ENCODE measurements around the gene PFDN4.
"Not testable (repeated sequence)": the region's sequence is repeated elsewhere in the genome, so short reads cannot be mapped to it uniquely, and the experiment has no call there.

Gene PFDN4

GRCh38 chr20:54221353-54221752 lies 13.5 kb downstream of the PFDN4 start:
- H3K36me3 ChIP-seq (ENCODE audit: control insufficient read depth, insufficient read depth, low read length), result no peaks in the 10 kb centered on the region
- no peaks in the 10 kb centered on the region for H3K79me2 ChIP-seq
- no peak for TF ChIP-seq CTCF (IDR thresholded peaks at IDR 0.05)
- H3K9me3 ChIP-seq (ENCODE audit: control insufficient read depth, low read length), result no peaks in the 10 kb centered on the region
- no peak overlapping the region for H3K4me2 ChIP-seq (ENCODE audit: low read length)
- H3K27me3 ChIP-seq (ENCODE audit: control insufficient read depth, insufficient read depth, low read length), result no peaks in the 10 kb centered on the region
- H3K4me1 ChIP-seq, result peaks cover 14% of the 10 kb centered on the region
- H3K27ac ChIP-seq, result no peak overlapping the region
- no peak overlapping the region for H2AFZ ChIP-seq
- H3K9ac ChIP-seq, result no peak overlapping the region
- no peak overlapping the region for H3K4me3 ChIP-seq (ENCODE audit: low read depth, low read length)

- no peak for TF ChIP-seq CTCF (IDR thresholded peaks at IDR 0.05)
- no peaks in the 10 kb centered on the region for H3K36me3 ChIP-seq (ENCODE audit: control insufficient read depth, insufficient read depth, low read length)
- no peaks in the 10 kb centered on the region for H3K79me2 ChIP-seq
These were observed 14.4 kb downstream of the PFDN4 start for GRCh38 chr20:54221996-54222890.

GRCh38 chr20:54223285-54223684 lies 15.4 kb downstream of the PFDN4 start:
- H2AFZ ChIP-seq, result no peak overlapping the region
- no peak overlapping the region for H3K9ac ChIP-seq
- no peaks in the 10 kb centered on the region for H3K79me2 ChIP-seq
- H3K27me3 ChIP-seq (ENCODE audit: control insufficient read depth, insufficient read depth, low read length), result no peaks in the 10 kb centered on the region
- no peak overlapping the region for H3K4me3 ChIP-seq (ENCODE audit: low read depth, low read length)
- no peaks in the 10 kb centered on the region for H3K36me3 ChIP-seq (ENCODE audit: control insufficient read depth, insufficient read depth, low read length)
- no peaks in the 10 kb centered on the region for H3K9me3 ChIP-seq (ENCODE audit: control insufficient read depth, low read length)
- H3K27ac ChIP-seq, result no peak overlapping the region
- peaks cover 14% of the 10 kb centered on the region for H3K4me1 ChIP-seq
- no peak overlapping the region for H3K4me2 ChIP-seq (ENCODE audit: low read length)
- TF ChIP-seq CTCF (IDR thresholded peaks at IDR 0.05), result no peak

More at GRCh38 chr20:54221996-54222890, 14.4 kb downstream of the PFDN4 start:
- Histone ChIP-seq H3K27me3 (ENCODE audit: control insufficient read depth, insufficient read depth, low read length) (no peaks in the 10 kb centered on the region), H3K4me1 (peaks cover 14% of the 10 kb centered on the region), H3K4me3 (ENCODE audit: low read depth, low read length) (no peak overlapping the region), H3K4me2 (ENCODE audit: low read length) (no peak overlapping the region), H3K9me3 (ENCODE audit: control insufficient read depth, low read length) (no peaks in the 10 kb centered on the region), H3K27ac (no peak overlapping the region), H3K9ac (no peak overlapping the region), H2AFZ (no peak overlapping the region)

- no peak overlapping the region for H3K9ac ChIP-seq
- H3K36me3 ChIP-seq (ENCODE audit: control insufficient read depth, insufficient read depth, low read length), result no peaks in the 10 kb centered on the region
- H3K4me3 ChIP-seq (ENCODE audit: low read depth, low read length), result no peak overlapping the region
- TF ChIP-seq CTCF (IDR thresholded peaks at IDR 0.05), result no peak
- H3K9me3 ChIP-seq (ENCODE audit: control insufficient read depth, low read length), result no peaks in the 10 kb centered on the region
- no peaks in the 10 kb centered on the region for H3K79me2 ChIP-seq
- H3K27me3 ChIP-seq (ENCODE audit: control insufficient read depth, insufficient read depth, low read length), result no peaks in the 10 kb centered on the region
- H3K4me2 ChIP-seq (ENCODE audit: low read length), result no peak overlapping the region
- H3K27ac ChIP-seq, result no peak overlapping the region
- peaks cover 14% of the 10 kb centered on the region for H3K4me1 ChIP-seq
- no peak overlapping the region for H2AFZ ChIP-seq
These were observed 15.9 kb downstream of the PFDN4 start for GRCh38 chr20:54223751-54224150.

GRCh38 chr20:54224642-54225041 lies 16.8 kb downstream of the PFDN4 start:
- not testable (repeated sequence) for H3K27me3 ChIP-seq (ENCODE audit: control insufficient read depth, insufficient read depth, low read length); H3K79me2 ChIP-seq; H3K4me3 ChIP-seq (ENCODE audit: low read depth, low read length); H3K27ac ChIP-seq; H3K9me3 ChIP-seq (ENCODE audit: control insufficient read depth, low read length); H2AFZ ChIP-seq; H3K9ac ChIP-seq; H3K4me2 ChIP-seq (ENCODE audit: low read length); H3K36me3 ChIP-seq (ENCODE audit: control insufficient read depth, insufficient read depth, low read length)
- H3K4me1 ChIP-seq, result peaks cover 14% of the 10 kb centered on the region
